ENCODE measurements around the gene PRRT2. TPM values are rescaled to one million over a fixed set of nuclear protein-coding genes. Genes with fewer than 3 reads are reported as not detected.

The PRRT2 gene
- total and polyA plus RNA-seq, 2 donors from 2014 or later: 0.88 to 1.9 TPM

GRCh38 chr16:29804455-29805231 is 7.3 kb upstream of the PRRT2 start:
- Histone ChIP-seq H3K36me3 (ENCODE audit: control insufficient read depth in 2 of 3, insufficient read depth in 3 of 3, low read length in 3 of 3) (peaks cover 3 to 7% (median 5%) of the 10 kb centered on the region in 3 donors), H3K27ac (ENCODE audit: low read depth in 2 of 2, low read length in 2 of 2) (peak overlapping the region; percentile 95), H3K9ac (ENCODE audit: low read length in 3 of 3) (peak overlapping the region; percentile 73 to 86 (median 78)), H3K27me3 (ENCODE audit: control insufficient read depth, insufficient read depth, low read length) (no peaks in the 10 kb centered on the region), H3K4me3 (ENCODE audit: low read length in 3 of 3) (peak overlapping the region; percentile 80 to 85 (median 85)), H3K4me1 (ENCODE audit: control insufficient read depth in 2 of 3, insufficient read depth in 2 of 3, low read depth in 1 of 3, low read length in 3 of 3) (peaks cover 2 to 27% (median 18%) of the 10 kb centered on the region in 3 donors), H3K9me3 (ENCODE audit: control insufficient read depth in 2 of 3, insufficient read depth in 1 of 3, low read length in 3 of 3) (no peaks in the 10 kb centered on the region)
- TF ChIP-seq, protein P1, sequence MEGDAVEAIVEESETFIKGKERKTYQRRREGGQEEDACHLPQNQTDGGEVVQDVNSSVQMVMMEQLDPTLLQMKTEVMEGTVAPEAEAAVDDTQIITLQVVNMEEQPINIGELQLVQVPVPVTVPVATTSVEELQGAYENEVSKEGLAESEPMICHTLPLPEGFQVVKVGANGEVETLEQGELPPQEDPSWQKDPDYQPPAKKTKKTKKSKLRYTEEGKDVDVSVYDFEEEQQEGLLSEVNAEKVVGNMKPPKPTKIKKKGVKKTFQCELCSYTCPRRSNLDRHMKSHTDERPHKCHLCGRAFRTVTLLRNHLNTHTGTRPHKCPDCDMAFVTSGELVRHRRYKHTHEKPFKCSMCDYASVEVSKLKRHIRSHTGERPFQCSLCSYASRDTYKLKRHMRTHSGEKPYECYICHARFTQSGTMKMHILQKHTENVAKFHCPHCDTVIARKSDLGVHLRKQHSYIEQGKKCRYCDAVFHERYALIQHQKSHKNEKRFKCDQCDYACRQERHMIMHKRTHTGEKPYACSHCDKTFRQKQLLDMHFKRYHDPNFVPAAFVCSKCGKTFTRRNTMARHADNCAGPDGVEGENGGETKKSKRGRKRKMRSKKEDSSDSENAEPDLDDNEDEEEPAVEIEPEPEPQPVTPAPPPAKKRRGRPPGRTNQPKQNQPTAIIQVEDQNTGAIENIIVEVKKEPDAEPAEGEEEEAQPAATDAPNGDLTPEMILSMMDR (IDR thresholded peaks at IDR 0.05; ENCODE audit: borderline replicate concordance, extremely low read depth, insufficient read depth): no peak
- intact Hi-C loops (cut with DNase I): no loop called here
- FAIRE-seq: no peak
- peak in 2 of 5 donors; percentile 44 to 54 for DNase-seq

- FAIRE-seq: no peak
- H3K9me3 ChIP-seq (ENCODE audit: control insufficient read depth in 2 of 3, insufficient read depth in 1 of 3, low read length in 3 of 3): no peaks in the 10 kb centered on the region
- intact Hi-C loops (cut with DNase I): no loop called here
- H3K27ac ChIP-seq (ENCODE audit: low read depth in 2 of 2, low read length in 2 of 2): peak overlapping the region; percentile 95
- no peaks in the 10 kb centered on the region for H3K27me3 ChIP-seq (ENCODE audit: control insufficient read depth, insufficient read depth, low read length)
- peak; percentile 99 for DNase-seq
- peak overlapping the region; percentile 73 to 86 (median 78) for H3K9ac ChIP-seq (ENCODE audit: low read length in 3 of 3)
- H3K4me3 ChIP-seq (ENCODE audit: low read length in 3 of 3): peak overlapping the region; percentile 80 to 85 (median 85)
- peaks cover 2 to 29% (median 18%) of the 10 kb centered on the region in 3 donors for H3K4me1 ChIP-seq (ENCODE audit: control insufficient read depth in 2 of 3, insufficient read depth in 2 of 3, low read depth in 1 of 3, low read length in 3 of 3)
- H3K36me3 ChIP-seq (ENCODE audit: control insufficient read depth in 2 of 3, insufficient read depth in 3 of 3, low read length in 3 of 3): peaks cover 2 to 5% (median 3%) of the 10 kb centered on the region in 3 donors
- TF ChIP-seq, protein P1 (IDR thresholded peaks at IDR 0.05; ENCODE audit: borderline replicate concordance, extremely low read depth, insufficient read depth): peak; percentile 7
Observed at GRCh38 chr16:29805232-29806098, 6.5 kb upstream of the PRRT2 start.

DNA sequence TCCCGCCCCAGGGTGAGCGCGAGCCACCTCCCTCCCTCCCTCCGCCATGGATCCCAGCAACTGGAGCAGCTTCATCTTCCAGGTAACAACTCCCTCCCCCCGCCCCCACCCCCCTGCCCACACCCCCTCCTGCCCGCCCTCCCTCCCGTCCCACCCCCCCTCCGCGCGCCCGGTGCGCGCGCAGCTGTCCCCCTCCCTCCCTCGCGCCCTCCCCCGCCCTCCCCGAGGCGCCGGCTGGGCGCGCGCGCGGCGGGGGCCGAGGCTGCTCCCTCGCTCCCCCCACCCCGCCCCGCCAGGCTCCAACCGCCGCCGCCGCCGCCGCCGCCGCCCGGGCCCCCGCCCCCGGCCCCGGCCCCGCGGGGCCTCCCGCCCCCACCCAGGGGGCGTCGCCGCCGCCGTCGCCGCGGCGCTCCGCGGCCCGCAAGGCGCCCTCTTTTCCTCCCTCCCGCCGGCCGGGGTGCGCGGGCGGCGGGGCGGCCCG is 5.9 kb upstream of the PRRT2 start, which contains the start of gene MAZ:
Gene MAZ, plus strand, starts transcription at position 431 of the 481 bp plus-strand sequence. CDS start 173 bp downstream, outside the sequence.
- Histone ChIP-seq H3K9me3 (ENCODE audit: control insufficient read depth in 2 of 3, insufficient read depth in 1 of 3, low read length in 3 of 3) (no peaks in the 10 kb centered on the region), H3K9ac (ENCODE audit: low read length in 3 of 3) (peak within 1 kb of the TSS in 2 of 3 donors; percentile 61 to 66), H3K27me3 (ENCODE audit: control insufficient read depth, insufficient read depth, low read length) (no peaks in the 10 kb centered on the region), H3K4me3 (ENCODE audit: low read length in 3 of 3) (peak within 1 kb of the TSS; percentile 59 to 85 (median 85)), H3K4me1 (ENCODE audit: control insufficient read depth in 2 of 3, insufficient read depth in 2 of 3, low read depth in 1 of 3, low read length in 3 of 3) (peaks cover 2 to 34% (median 18%) of the 10 kb centered on the region in 3 donors), H3K27ac (ENCODE audit: low read depth in 2 of 2, low read length in 2 of 2) (peak within 1 kb of the TSS; percentile 95), H3K36me3 (ENCODE audit: control insufficient read depth in 2 of 3, insufficient read depth in 3 of 3, low read length in 3 of 3) (peaks cover 2 to 5% (median 3%) of the 10 kb centered on the region in 3 donors)
- intact Hi-C loops (cut with DNase I): no loop called here
- DNase-seq: no peak
- no peak for FAIRE-seq
- TF ChIP-seq, protein P1 (IDR thresholded peaks at IDR 0.05; ENCODE audit: borderline replicate concordance, extremely low read depth, insufficient read depth): no peak
